Bone marrow (tissue), 2 donors: ENCODE results near the gene IFITM5.

ENCODE experiments used
- DNase-seq, 2 donors: peaks; one replicate each; lab custom pipeline; 2025; lab: John Stamatoyannopoulos, UW

Gene IFITM5

GRCh38 chr11:266676-267439 lies 32.5 kb downstream of the IFITM5 start:
- DNase-seq, result no peak

DNA sequence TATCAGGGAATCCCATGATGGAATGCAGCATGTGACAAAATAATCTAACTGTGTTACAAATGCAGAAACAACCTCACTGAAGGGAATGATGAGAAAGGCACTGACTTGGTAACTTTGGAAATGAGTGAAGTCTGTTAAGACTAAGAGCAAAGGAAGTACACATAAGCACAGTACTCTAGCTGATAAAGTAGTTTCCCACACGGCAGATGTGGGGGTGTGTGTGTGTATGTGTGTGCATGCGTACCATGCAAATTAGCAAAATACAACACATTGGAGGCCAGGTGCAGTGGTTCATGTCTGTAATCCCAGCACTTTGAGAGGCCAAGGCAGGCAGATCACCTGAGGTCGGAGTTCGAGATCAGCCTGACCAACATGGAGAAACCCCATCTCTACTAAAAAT lies 37.7 kb downstream of the IFITM5 start:
- DNase-seq, result no peak

DNA sequence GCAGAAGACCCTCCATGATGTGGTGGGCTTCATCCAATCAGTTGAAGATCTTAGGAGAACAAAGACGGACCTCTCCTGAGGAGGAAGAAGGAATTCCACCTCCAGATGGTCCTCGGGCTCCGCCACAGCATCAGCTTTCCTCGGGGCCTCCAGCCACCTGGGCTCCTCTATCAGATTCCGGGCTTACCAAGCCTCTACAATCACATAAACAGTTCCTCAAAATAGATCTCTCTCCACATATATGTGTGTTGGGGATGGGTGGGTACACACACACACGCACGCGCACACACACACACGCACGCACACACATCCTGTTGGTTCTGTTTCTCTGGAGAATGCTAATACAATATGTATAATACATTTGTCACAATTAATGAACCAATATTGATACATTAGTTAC lies 39.9 kb downstream of the IFITM5 start:
- no peak for DNase-seq

DNA sequence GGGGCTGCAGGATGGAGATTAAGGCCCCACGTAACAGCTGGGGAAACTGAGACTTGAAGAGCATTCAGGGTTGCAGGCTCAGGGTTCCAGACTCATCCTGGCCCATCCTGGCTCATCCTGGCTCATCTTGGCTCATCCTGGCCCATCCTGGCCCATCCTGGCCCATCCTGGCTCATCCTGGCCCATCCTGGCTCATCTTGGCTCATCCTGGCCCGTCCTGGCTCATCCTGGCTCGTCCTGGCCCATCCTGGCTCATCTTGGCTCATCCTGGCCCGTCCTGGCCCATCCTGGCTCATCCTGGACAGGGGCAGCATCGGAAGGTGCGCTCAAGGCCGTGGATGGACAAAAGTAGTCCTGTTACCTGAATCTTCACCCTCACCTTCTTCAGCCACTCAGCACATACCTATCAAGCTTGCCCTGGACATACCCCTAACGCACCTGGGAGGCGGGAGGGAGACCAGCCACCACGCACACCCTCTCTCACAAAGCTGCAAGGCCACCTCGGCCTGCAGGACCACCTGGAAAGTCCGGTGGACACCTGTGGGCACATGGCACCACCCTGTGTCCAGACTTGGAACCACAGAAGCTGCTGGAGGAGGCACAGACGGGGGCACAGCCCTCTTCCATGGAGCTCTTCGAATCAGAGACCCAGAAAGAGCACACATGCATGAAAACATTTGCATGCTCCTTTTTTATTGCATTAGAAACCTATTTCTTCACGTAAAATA lies 41.4 kb downstream of the IFITM5 start:
- no peak for DNase-seq

DNA sequence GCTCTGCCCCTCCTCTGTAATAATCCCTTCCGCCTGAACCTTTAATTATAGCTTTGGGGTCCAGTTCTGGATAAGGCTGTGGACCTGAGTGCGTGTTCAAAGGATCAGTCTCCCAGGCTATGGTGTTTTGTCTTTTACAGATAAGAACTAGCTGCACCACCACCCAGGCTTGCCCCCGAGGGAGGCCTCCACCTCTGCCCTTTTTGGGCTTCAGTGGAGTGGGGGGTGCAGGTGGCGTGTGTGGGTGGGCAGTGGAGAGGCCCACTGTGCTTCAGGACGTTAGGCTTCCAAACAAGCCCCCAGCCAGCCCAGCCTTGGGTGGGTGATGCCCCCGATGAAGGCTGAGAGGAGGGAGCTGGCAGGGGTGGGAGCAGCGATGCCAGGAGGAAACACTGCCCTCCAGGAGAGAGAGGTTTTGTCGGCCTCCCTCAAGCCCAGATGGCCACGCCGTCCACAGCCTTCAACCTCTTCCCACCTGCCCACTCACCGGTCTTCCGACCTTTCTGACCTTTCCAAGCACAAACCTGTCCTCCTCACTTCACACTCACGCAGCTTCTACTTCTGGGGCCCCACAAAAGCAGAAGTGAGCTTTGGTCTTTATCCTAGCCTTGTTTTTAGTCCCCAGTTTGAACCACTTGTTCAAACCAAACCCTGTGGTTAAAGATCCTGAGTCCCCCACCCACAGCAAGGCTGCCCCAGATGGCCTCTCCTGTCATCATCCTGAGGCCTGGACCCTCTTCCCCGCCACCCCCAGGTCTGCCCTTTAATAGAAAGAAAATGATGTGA lies 42.2 kb downstream of the IFITM5 start:
- no peak for DNase-seq

DNA sequence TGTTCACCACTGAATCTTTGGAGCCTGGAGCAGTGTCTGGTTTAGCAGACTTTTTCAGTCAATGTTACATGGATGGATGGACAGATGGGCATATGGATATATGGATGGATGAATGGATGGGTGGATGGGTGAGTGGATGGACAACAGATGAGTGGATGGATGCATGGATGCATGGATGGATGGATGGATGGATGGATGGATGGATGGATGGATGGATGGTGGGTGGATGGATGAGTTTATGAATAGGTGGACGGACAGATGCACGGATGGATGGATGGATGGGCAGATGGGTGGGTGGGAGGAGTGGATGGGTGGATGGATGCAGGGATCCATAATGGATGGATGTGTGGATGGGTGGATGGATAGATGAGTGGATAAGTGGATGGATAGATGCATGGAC lies 43.5 kb downstream of the IFITM5 start:
- no peak for DNase-seq

GRCh38 chr11:255176-255575 lies 44.1 kb downstream of the IFITM5 start:
- DNase-seq, result no peak

DNA sequence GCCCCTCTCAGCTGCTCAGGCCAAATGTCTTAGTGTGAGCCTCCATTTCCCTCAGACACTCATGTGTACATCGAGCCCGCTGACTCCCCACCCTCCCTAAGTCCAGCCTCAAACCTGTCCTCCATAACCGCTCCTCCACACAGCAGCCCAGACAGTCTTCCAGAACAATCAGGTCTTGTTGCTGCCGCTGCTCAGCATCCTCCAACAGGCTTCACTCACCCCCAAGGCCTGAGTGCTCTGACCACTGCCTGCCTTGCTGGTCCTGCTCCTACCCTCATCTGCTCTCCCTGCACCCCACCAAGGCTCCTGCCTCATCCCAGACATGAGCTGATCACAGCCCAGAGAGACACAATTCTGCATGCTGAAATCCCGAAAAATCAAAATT lies 45.4 kb downstream of the IFITM5 start:
- DNase-seq, result no peak

DNA sequence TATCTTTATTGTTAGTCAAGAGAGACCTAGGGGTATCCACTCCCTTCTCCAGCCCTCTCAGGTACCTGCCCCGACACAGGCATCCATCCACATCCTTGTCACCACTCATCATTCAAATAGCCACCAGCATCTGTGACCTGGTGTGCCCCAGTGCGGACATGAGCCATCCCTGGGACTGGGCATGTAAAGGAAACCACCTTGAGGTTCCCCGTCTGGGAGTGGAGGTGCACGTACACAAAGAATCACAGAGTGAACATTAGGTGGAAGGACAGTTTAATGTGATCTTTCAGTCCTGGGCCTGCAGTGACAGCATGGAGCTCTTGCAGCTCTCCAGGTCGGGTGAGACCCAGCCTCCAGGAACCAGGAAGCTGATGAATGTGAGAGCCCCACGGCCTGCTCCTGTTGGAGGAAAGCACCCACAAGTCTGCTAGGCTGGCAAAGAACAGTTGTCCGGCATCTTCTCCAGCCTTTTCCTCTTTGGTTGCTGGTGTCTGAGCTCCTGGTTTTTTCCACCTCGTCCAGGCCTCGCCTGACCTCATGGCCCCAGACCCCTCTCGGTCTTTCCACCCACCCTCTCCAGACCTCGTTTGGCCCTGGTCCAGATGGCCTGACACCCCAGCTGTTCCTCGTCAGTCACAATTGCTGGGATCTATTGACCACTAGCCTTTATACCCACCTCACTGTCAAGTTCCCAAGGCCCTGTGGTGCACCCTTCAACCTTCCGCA lies 46.0 kb downstream of the IFITM5 start:
- DNase-seq, result no peak

- no peak for DNase-seq
Measured at GRCh38 chr11:252666-253065, 46.7 kb downstream of the IFITM5 start.

- DNase-seq, result no peak
Measured at GRCh38 chr11:251550-251949, 47.8 kb downstream of the IFITM5 start.

DNA sequence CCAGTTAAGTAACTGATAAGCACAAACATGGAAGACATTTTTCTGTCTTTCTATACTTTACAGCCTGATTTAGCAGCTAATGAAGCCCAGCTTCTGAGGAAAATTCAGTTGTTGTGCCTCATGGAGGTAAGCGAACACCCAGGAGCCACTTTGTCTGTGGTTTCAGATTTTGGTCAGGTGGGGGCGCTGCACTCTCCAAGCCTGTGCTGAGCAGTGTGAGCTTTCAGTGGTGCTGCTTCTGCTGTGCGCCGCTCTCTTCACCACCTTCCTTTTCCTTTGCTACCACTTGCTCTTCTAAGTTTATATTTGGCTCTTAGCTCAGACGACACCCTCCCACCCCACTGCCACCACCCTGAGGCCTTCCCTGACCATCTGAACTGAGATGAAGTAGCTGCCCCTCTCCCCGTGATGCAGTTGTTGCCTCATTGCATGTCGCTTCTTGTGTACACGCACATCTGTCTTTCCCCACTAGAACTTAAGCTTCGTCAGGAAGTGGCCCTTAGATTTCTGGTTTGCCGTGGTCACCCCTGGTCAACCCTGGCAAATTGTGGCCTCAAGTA lies 48.5 kb downstream of the IFITM5 start:
- peak; percentile 24 to 53 for DNase-seq

GRCh38 chr11:250274-250673 lies 49.1 kb downstream of the IFITM5 start:
- no peak for DNase-seq

DNA sequence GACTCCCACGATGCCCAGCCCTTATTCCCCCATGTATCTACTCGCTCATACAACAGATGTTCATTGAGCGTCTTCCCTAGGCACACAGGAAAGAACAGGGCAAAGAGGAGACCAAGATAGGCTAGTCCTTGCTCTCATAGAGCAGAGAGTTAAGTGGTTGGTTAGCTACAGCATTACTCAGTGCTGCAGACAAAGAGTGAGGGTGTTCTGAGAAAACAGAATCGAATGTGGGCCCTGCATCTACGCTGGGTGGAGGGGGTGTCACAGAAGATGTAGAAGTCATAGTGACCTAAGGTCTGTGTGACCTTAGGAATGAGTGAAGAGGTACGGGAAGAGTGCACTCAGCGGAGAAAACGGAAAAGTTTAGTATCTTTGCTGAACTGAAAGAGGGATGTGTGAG lies 50.3 kb downstream of the IFITM5 start:
- DNase-seq, result no peak
